ENCODE measurements around the gene RFT1. TPM values are rescaled to one million over a fixed set of nuclear protein-coding genes. Genes with fewer than 3 reads are reported as not detected.

RFT1 gene
- total and polyA plus RNA-seq, 10 donors, result 6.0 to 25.6 (median 15.4) TPM

DNA sequence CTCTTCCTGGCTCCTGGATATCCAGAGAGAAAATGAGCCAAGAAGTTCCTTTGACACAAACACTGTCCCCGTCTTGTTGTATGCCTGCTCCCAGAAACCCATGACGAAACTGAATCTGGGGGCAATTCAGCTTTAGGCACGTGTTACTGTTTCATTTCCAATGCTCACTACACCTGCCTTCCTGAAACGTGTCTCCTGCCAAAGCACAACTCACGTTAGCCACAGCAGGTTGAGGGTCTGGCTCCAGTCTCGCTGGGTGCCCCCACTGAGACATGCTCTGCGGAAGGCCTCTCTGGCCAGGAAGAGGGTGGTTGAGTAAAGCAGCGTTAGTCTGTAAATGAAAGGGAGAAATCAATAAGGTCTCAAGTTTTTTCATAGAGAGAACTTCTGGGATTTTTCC lies 6.7 kb downstream of the RFT1 start:
- Histone ChIP-seq H3K36me3 (peaks cover 0 to 94% (median 74%) of the 10 kb centered on the region in 6 donors), H3K9me3 (no peaks in the 10 kb centered on the region), H3K4me3 (peak overlapping the region in 1 of 8 donors; percentile 25), H3K4me1 (peaks cover 0 to 65% (median 22%) of the 10 kb centered on the region in 6 donors), H3K27ac (peak overlapping the region in 6 of 8 donors; percentile 16 to 75 (median 62)), H3K27me3 (replicated peaks in 1 of 7) (no peaks in the 10 kb centered on the region)
- no peak for DNase-seq
- intact Hi-C loops (cut with DNase I; ENCODE audit: low total_unique reads), result no loop called here
- TF ChIP-seq POLR2A (IDR thresholded peaks at IDR 0.05) (no peak), POLR2AphosphoS5 (IDR thresholded peaks at IDR 0.05) (no peak)
- TF ChIP-seq, protein P1, sequence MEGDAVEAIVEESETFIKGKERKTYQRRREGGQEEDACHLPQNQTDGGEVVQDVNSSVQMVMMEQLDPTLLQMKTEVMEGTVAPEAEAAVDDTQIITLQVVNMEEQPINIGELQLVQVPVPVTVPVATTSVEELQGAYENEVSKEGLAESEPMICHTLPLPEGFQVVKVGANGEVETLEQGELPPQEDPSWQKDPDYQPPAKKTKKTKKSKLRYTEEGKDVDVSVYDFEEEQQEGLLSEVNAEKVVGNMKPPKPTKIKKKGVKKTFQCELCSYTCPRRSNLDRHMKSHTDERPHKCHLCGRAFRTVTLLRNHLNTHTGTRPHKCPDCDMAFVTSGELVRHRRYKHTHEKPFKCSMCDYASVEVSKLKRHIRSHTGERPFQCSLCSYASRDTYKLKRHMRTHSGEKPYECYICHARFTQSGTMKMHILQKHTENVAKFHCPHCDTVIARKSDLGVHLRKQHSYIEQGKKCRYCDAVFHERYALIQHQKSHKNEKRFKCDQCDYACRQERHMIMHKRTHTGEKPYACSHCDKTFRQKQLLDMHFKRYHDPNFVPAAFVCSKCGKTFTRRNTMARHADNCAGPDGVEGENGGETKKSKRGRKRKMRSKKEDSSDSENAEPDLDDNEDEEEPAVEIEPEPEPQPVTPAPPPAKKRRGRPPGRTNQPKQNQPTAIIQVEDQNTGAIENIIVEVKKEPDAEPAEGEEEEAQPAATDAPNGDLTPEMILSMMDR (IDR thresholded peaks at IDR 0.05 in 8 of 11, conservative IDR thresholded peaks at IDR 0.05 in 3 of 11), result no peak
- WGBS, 5 donors, result 62 to 90% (median 77%) methylated on average over 8 of the region's 8 CpGs

DNA sequence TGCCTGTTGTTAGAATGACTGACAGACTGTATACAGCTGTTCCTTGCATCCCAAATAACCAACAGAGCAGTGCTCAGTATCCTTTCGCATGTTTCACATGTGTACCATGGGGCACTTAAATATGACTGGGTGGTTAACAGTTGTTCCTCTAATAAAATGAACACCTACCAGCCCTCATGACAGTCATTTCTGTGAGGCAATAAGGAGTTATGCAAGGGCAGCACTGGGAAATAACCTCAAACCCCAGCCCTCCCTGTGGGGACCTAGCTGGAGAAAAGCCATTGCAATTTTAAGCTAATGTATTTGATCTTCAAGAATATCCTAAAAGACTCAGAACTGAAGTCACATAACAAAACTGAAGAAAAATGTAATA lies 7.3 kb downstream of the RFT1 start:
- no peaks in the 10 kb centered on the region for H3K9me3 ChIP-seq
- no peak overlapping the region for H3K4me3 ChIP-seq
- no peak for DNase-seq
- H3K27ac ChIP-seq, result peak overlapping the region in 6 of 8 donors; percentile 16 to 75 (median 66)
- 58 to 87% (median 72%) methylated on average over 1 of the region's 1 CpG for WGBS, 5 donors
- H3K27me3 ChIP-seq (replicated peaks in 1 of 7), result no peaks in the 10 kb centered on the region
- TF ChIP-seq POLR2AphosphoS5 (IDR thresholded peaks at IDR 0.05) (peak in 1 of 3 donors; percentile 45), POLR2A (IDR thresholded peaks at IDR 0.05) (no peak)
- intact Hi-C loops (cut with DNase I; ENCODE audit: low total_unique reads), result no loop called here
- H3K4me1 ChIP-seq, result peaks cover 0 to 59% (median 16%) of the 10 kb centered on the region in 6 donors
- H3K36me3 ChIP-seq, result peaks cover 0 to 97% (median 79%) of the 10 kb centered on the region in 6 donors

DNA sequence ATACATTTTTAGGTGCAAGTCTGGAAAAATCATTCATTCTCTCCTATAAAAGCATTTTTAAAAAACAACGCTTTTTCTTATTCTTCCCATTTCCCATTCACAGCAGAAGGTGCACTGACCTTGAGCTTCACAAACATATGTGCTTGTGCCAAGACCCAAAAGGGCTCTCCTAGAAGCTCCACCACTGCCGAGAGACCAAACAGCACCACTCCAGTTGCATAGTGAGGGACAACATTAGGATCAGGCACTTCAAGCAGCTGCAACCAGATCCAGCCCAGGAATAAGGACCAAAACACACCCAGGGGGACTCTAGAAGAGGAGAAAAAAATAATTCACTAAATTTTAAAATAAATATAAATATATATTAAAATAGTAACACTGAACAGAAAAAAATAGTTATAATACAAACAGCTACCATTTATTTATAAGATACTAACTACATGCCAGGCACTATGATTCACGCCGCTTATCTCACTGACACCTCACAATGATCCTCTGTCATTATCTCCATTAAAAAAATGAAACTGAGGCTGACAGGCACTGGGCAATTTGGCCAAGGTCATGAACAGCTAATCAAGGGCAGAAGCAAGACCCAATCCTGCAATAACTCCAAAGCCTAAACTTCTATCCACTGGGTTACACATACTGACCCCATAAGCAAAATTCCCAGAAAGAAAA lies 7.8 kb downstream of the RFT1 start:
- H3K9me3 ChIP-seq, result no peaks in the 10 kb centered on the region
- H3K27ac ChIP-seq, result peak overlapping the region in 4 of 8 donors; percentile 44 to 75 (median 72)
- TF ChIP-seq POLR2A (IDR thresholded peaks at IDR 0.05), result no peak
- TF ChIP-seq, protein P1 (IDR thresholded peaks at IDR 0.05 in 8 of 11, conservative IDR thresholded peaks at IDR 0.05 in 3 of 11), result no peak
- TF ChIP-seq POLR2AphosphoS5 (IDR thresholded peaks at IDR 0.05), result no peak
- WGBS, 5 donors, result 88 to 93% (median 91%) methylated on average over 4 of the region's 4 CpGs
- no peak for DNase-seq
- no peak overlapping the region for H3K4me3 ChIP-seq
- intact Hi-C loops (cut with DNase I; ENCODE audit: low total_unique reads), result no loop called here
- H3K27me3 ChIP-seq (replicated peaks in 1 of 7), result no peaks in the 10 kb centered on the region
- peaks cover 0 to 54% (median 14%) of the 10 kb centered on the region in 6 donors for H3K4me1 ChIP-seq
- H3K36me3 ChIP-seq, result peaks cover 0 to 98% (median 85%) of the 10 kb centered on the region in 6 donors

DNA sequence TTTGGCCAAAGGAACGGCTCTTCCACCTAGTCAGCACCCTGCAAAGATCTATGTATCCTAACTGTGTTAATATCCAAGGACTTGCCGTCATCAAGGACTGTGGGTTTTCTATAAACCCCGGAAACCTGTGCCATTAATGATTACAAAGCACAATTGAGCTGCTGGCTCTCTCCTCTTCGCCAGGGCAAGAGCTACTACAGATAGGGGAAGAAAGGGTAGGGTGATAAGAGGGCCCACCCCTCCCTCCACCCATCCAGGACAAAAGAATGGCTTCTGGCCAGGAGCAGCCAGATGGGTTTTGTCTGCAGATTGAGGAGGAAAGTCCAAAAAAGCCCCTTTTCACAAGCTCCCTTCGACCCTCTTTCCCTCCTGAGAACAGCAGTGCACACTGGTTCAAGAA lies 9.9 kb downstream of the RFT1 start:
- Histone ChIP-seq H3K9me3 (no peaks in the 10 kb centered on the region), H3K4me3 (no peak overlapping the region), H3K4me1 (peaks cover 0 to 39% (median 13%) of the 10 kb centered on the region in 6 donors), H3K36me3 (peaks cover 0 to 100% (median 95%) of the 10 kb centered on the region in 6 donors), H3K27ac (no peak overlapping the region), H3K27me3 (replicated peaks in 1 of 7) (no peaks in the 10 kb centered on the region)
- intact Hi-C loops (cut with DNase I; ENCODE audit: low total_unique reads), result no loop called here
- TF ChIP-seq POLR2A (IDR thresholded peaks at IDR 0.05) (no peak), POLR2AphosphoS5 (IDR thresholded peaks at IDR 0.05) (no peak)
- TF ChIP-seq, protein P1 (IDR thresholded peaks at IDR 0.05 in 8 of 11, conservative IDR thresholded peaks at IDR 0.05 in 3 of 11), result no peak
- DNase-seq, result no peak
- WGBS, 5 donors, result 76 to 91% (median 88%) methylated on average over 5 of the region's 5 CpGs

All from spleen (tissue), 11 donors.